Prostate gland (tissue), 2 donors: ENCODE measurements around the gene CREG1. TPM values are rescaled to one million over a fixed set of nuclear protein-coding genes. Genes with fewer than 3 reads are reported as not detected.

ENCODE experiments used
- DNase-seq: peaks from one replicate; pipeline ENCODE4 v3.0.0-alpha.2; 2019; ENCODE audit warnings: low spot score
- H3K27ac ChIP-seq, 2 donors: fragments of 200-600 bp; sonication (generic); 2 replicates each; pipeline ENCODE4 v1.5.1; 2017 to 2019
- H3K27me3 ChIP-seq: fragments of 200-600 bp; sonication (generic); replicated peaks from 2 replicates; pipeline ENCODE4 v1.5.1; 2019; ENCODE audit not compliant: insufficient read depth
- H3K36me3 ChIP-seq, 2 donors: fragments of 200-600 bp; sonication (generic); 1 replicate in 1 of 2; 2 replicates in 1 of 2; pipeline versions ENCODE4 v1.5.1 to v1.8.1; 2017 to 2019
- H3K4me1 ChIP-seq: fragments of 200-600 bp; sonication (generic); replicated peaks from 2 replicates; pipeline ENCODE4 v1.5.1; 2019
- H3K4me3 ChIP-seq, 2 donors: fragments of 200-600 bp; sonication (generic); 2 replicates each; pipeline ENCODE4 v1.5.1; 2017 to 2019
- H3K9me3 ChIP-seq: fragments of 200-600 bp; sonication (generic); 2 replicates; pipeline ENCODE4 v1.5.1; 2017
- CTCF ChIP-seq, 4 experiments: fragments of 200-600 bp in 2 of 4; fragments of 450-650 bp in 2 of 4; sonication (generic) in 2 of 4; IDR thresholded peaks; 1 replicate in 3 of 4; 2 replicates in 1 of 4; pipeline ENCODE4 v1.5.1; 2016 to 2019; ENCODE audit warnings: antibody characterized with exemption in 4 of 4, mild to moderate bottlenecking in 2 of 4, moderate library complexity in 2 of 4
- POLR2A ChIP-seq: fragments of 450-650 bp; IDR thresholded peaks from one replicate; pipeline ENCODE4 v1.6.1; 2016; ENCODE audit warnings: antibody characterized with exemption, mild to moderate bottlenecking
- POLR2AphosphoS5 ChIP-seq: sonication (generic); formaldehyde crosslinking; IDR thresholded peaks from one replicate; pipeline ENCODE4 v1.6.1; 2017; ENCODE audit warnings: antibody characterized with exemption
- WGBS: methylation state at CpG from one replicate; pipeline ENCODE4 v1.1.5; 2018; 5-methylcytosine and 5-hydroxymethylcytosine counted together
- intact Hi-C: fragments of 100-400 bp; cut with DNase I; formaldehyde crosslinking; loops from one replicate; pipeline ENCODE4 v1.14.2; 2022
- total RNA-seq, 2 donors: library from RNA; depleted of rRNA; stranded (reverse); fragments of >200 nt; gene quantifications; one replicate each; pipeline ENCODE4 v1.1.0, GENCODE V29; 2016

CREG1 gene
- total RNA-seq, 2 donors from 2014 or later = 132 to 204 TPM

GRCh38 chr1:167510244-167510643 is 43.3 kb downstream of the CREG1 start:
- intact Hi-C loops = no loop called here
- no peaks in the 10 kb centered on the region for H3K9me3 ChIP-seq
- 90% methylated on average over 3 of the region's 3 CpGs for WGBS

GRCh38 chr1:167509587-167509986 is 44.0 kb downstream of the CREG1 start:
- TF ChIP-seq CTCF (IDR thresholded peaks at IDR 0.05) (no peak), POLR2A (no peak), POLR2AphosphoS5 (no peak)
- no peak for DNase-seq
- Histone ChIP-seq H3K4me3 (no peak overlapping the region), H3K27me3 (no peaks in the 10 kb centered on the region), H3K27ac (no peak overlapping the region), H3K4me1 (no peaks in the 10 kb centered on the region), H3K9me3 (no peaks in the 10 kb centered on the region), H3K36me3 (no peaks in the 10 kb centered on the region)
- intact Hi-C loops = no loop called here
- WGBS = 81% methylated on average over 8 of the region's 8 CpGs

More at GRCh38 chr1:167510244-167510643, 43.3 kb downstream of the CREG1 start:
- Histone ChIP-seq H3K36me3 (no peaks in the 10 kb centered on the region), H3K4me3 (no peak overlapping the region), H3K27me3 (no peaks in the 10 kb centered on the region), H3K4me1 (no peaks in the 10 kb centered on the region), H3K27ac (no peak overlapping the region)
- TF ChIP-seq CTCF (IDR thresholded peaks at IDR 0.05) (no peak), POLR2A (no peak), POLR2AphosphoS5 (no peak)
- no peak for DNase-seq

GRCh38 chr1:167507719-167508118 is 45.8 kb downstream of the CREG1 start:
- H3K4me3 ChIP-seq = no peak overlapping the region
- no peaks in the 10 kb centered on the region for H3K36me3 ChIP-seq
- 86% methylated on average over 3 of the region's 3 CpGs for WGBS
- no peaks in the 10 kb centered on the region for H3K27me3 ChIP-seq
- H3K9me3 ChIP-seq = no peaks in the 10 kb centered on the region
- intact Hi-C loops = no loop called here
- no peak for TF ChIP-seq CTCF (IDR thresholded peaks at IDR 0.05)
- no peak for DNase-seq
- H3K4me1 ChIP-seq = no peaks in the 10 kb centered on the region
- H3K27ac ChIP-seq = no peak overlapping the region

GRCh38 chr1:167504467-167504827 is 49.1 kb downstream of the CREG1 start:
- Histone ChIP-seq H3K4me1 (no peaks in the 10 kb centered on the region), H3K27me3 (peaks cover 2% of the 10 kb centered on the region), H3K27ac (no peak overlapping the region), H3K4me3 (no peak overlapping the region), H3K9me3 (no peaks in the 10 kb centered on the region), H3K36me3 (no peaks in the 10 kb centered on the region)
- TF ChIP-seq POLR2A (no peak), POLR2AphosphoS5 (no peak), CTCF (IDR thresholded peaks at IDR 0.05) (no peak)
- 61% methylated on average over 3 of the region's 3 CpGs for WGBS
- DNase-seq = no peak
- intact Hi-C loops = no loop called here

GRCh38 chr1:167503626-167504466 is 49.7 kb downstream of the CREG1 start:
- no peak for DNase-seq

More at GRCh38 chr1:167503626-167504466, 49.7 kb downstream of the CREG1 start:
- H3K27ac ChIP-seq = no peak overlapping the region
- TF ChIP-seq POLR2AphosphoS5 (no peak), POLR2A (no peak), CTCF (IDR thresholded peaks at IDR 0.05) (no peak)
- WGBS = 48% methylated on average over 14 of the region's 14 CpGs
- H3K36me3 ChIP-seq = no peaks in the 10 kb centered on the region
- intact Hi-C loops = no loop called here
- no peaks in the 10 kb centered on the region for H3K9me3 ChIP-seq
- peaks cover 2% of the 10 kb centered on the region for H3K27me3 ChIP-seq
- no peaks in the 10 kb centered on the region for H3K4me1 ChIP-seq
- H3K4me3 ChIP-seq = no peak overlapping the region
